ENCODE results near the gene RMDN2.
"Not testable (repeated sequence)": the region's sequence is repeated elsewhere in the genome, so short reads cannot be mapped to it uniquely, and the experiment has no call there.

DNA sequence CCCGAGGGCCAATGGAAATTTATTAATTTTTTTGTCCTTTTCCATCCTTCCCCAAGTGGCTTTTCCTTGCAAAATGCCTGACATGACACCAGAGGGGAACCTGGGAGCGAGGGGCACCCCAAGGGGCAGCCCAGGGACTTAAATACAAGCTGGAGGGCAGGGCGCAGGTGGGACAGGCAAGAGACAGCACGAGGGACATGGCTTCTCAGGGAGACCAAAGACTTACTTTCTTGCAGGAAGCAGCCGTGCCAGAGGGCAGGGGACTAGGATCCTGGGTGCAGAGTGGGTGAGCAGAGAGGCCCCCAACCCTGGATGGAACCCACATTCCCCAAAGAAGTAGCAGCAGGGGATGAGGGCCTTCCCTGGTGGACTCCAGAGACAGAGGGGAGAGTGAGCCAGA is 5.3 kb downstream of the RMDN2 start:
- TF ChIP-seq, protein P1, sequence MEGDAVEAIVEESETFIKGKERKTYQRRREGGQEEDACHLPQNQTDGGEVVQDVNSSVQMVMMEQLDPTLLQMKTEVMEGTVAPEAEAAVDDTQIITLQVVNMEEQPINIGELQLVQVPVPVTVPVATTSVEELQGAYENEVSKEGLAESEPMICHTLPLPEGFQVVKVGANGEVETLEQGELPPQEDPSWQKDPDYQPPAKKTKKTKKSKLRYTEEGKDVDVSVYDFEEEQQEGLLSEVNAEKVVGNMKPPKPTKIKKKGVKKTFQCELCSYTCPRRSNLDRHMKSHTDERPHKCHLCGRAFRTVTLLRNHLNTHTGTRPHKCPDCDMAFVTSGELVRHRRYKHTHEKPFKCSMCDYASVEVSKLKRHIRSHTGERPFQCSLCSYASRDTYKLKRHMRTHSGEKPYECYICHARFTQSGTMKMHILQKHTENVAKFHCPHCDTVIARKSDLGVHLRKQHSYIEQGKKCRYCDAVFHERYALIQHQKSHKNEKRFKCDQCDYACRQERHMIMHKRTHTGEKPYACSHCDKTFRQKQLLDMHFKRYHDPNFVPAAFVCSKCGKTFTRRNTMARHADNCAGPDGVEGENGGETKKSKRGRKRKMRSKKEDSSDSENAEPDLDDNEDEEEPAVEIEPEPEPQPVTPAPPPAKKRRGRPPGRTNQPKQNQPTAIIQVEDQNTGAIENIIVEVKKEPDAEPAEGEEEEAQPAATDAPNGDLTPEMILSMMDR (IDR thresholded peaks at IDR 0.05; ENCODE audit: low read depth, low read length): not testable (repeated sequence)
- not testable (repeated sequence) for TF ChIP-seq MYC (IDR thresholded peaks at IDR 0.05; ENCODE audit: low read depth, low read length)

Measured in NB4 (cell line).